MG63 (cell line): ENCODE results near the gene HMCN2. TPM values are rescaled to one million over a fixed set of nuclear protein-coding genes. Genes with fewer than 3 reads are reported as not detected.

ENCODE experiments used
- DNase-seq: peaks from one replicate; pipeline ENCODE4 v3.0.0-alpha.2; 2020
- H3K27me3 ChIP-seq: fragments of 250-450 bp; sonication (Bioruptor Pico); 2 replicates; pipeline ENCODE4 v1.5.1; 2020; ENCODE audit warnings: mild to moderate bottlenecking, moderate library complexity
- H3K36me3 ChIP-seq: fragments of 250-450 bp; sonication (Bioruptor Pico); 2 replicates; pipeline ENCODE4 v1.5.1; 2020; ENCODE audit warnings: mild to moderate bottlenecking, moderate library complexity
- H3K4me3 ChIP-seq: fragments of 250-450 bp; sonication (Bioruptor Pico); 2 replicates; pipeline ENCODE4 v1.5.1; 2020; ENCODE audit warnings: mild to moderate bottlenecking, moderate library complexity
- H3K9me3 ChIP-seq: fragments of 250-450 bp; sonication (Bioruptor Pico); 2 replicates; pipeline ENCODE4 v1.5.1; 2020; ENCODE audit warnings: mild to moderate bottlenecking, moderate library complexity
- total RNA-seq: library from RNA; depleted of rRNA; stranded (reverse); fragments of >200 nt; shearing (Covaris generic); gene quantifications from 2 replicates; pipeline ENCODE4 v1.2.3, GENCODE V29; 2014; ENCODE audit warnings: low replicate concordance; rRNA removed

Gene HMCN2
- total RNA-seq, 1 experiment from 2014 or later, result 0.20 TPM

DNA sequence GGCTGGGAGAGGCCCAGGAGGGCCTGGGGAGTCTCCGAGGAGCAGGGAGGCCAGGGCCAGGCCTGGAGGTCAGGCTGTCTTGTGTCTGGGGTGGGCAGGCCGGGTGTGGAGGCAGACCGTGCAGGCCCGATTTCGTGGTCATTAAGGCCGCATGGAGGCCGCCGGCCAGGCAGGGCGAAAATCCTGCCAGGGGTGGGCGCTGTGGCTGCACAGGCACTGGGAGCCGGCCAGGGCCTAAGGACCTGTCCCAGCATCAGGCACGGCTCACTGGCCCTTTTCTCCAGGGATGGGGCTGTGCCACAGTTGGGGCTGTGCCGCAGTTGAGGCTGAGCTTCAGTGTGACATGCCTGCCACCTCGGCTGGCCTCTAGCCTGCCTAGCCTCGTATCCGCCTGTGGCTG, 215.1 kb downstream of the HMCN2 start:
- Histone ChIP-seq H3K27me3 (no peaks in the 10 kb centered on the region), H3K36me3 (peaks cover 86% of the 10 kb centered on the region), H3K9me3 (no peaks in the 10 kb centered on the region), H3K4me3 (no peak overlapping the region)
- no peak for DNase-seq

DNA sequence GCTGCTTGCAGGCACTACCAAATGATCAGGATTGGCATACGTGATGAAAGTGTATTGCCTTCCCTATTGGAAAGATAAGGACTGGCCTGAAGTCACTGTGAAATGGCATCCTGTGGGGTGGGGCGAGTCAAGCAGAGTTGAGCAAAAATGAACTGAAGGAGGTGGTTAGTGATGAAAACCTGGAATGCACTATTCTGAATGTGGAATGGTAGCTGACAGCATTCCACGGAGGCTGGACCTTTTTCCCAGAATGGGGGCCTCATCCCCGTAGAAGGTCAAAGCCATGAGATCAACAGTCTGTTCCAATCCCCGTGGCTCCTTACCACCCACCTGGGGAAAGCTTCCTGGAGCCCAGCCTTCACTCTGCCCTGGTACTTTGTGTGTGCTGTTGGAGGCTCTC, 216.9 kb downstream of the HMCN2 start:
- Histone ChIP-seq H3K4me3 (no peak overlapping the region), H3K9me3 (no peaks in the 10 kb centered on the region), H3K36me3 (peaks cover 82% of the 10 kb centered on the region), H3K27me3 (no peaks in the 10 kb centered on the region)
- DNase-seq, result no peak

DNA sequence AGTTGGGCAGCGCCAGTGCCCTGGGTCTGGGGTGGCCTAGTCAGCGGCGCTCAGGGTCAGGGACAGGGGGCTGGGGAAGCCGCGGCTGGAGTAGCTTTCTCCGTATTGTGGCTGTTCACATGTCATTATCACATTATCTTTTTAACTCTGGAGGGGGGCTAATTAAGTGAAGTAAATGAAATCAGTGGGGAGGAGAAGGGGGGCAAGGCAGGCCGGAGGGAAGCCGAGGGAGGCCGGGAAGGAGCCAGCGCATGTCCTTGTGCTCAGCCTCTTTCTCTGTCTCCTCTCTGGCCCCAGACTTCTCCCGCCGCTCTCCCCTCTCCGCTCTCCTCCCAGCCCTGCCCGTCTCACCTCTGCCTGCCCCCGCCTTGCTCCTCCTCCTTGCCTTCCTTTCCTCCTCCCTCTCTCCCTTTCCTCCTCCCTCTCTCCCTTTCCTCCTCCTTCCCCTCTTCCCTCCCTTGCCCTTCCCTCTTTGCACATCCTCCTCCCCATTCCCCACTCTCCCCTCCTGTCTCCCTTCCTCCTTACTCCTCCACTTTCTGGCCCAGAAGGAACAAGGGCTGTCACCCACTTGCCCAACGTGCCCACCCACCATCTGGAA, 217.9 kb downstream of the HMCN2 start:
- H3K9me3 ChIP-seq, result no peaks in the 10 kb centered on the region
- H3K4me3 ChIP-seq, result no peak overlapping the region
- no peak for DNase-seq
- H3K36me3 ChIP-seq, result peaks cover 79% of the 10 kb centered on the region
- no peaks in the 10 kb centered on the region for H3K27me3 ChIP-seq

Other genes starting within 250 kb of the HMCN2 start
- 18.9 and 28.1 TPM in 2 replicates for gene FNBP1, start 222.6 kb upstream of the HMCN2 start, total RNA-seq
- 10.9 and 11.8 TPM in 2 replicates for gene GPR107, start 211.9 kb upstream of the HMCN2 start, total RNA-seq
- 16.6 and 34.4 TPM in 2 replicates for gene NCS1, start 93.4 kb upstream of the HMCN2 start, total RNA-seq
- gene ASS1, start 179.2 kb downstream of the HMCN2 start, total RNA-seq, result 536 and 752 TPM in 2 replicates